HepG2 (cell line): Measurements from ENCODE around the gene LCE1A. TPM values are rescaled to one million over a fixed set of nuclear protein-coding genes. Genes with fewer than 3 reads are reported as not detected.

Source experiments
- ATAC-seq: fragments of 200-7000 bp; cut with Tn5 transposase; 3 replicates; pipeline ENCODE4 v1.9.1; 2020; ENCODE audit warnings: mild to moderate bottlenecking, moderate library complexity
- BruUV-seq: library from RNA; stranded (reverse); fragments of 400-500 nt; replicated peaks from 2 replicates; lab custom pipeline; 2021; lab: Mats Ljungman, UMichigan
- CTCF ChIA-PET: fragments of 300-600 bp; formaldehyde crosslinking; extraction: SDS; loops from one replicate; lab custom pipeline; 2021; ENCODE audit warnings: low total read pairs, inconsistent platforms, low intra/inter-chr PET ratio; lab: Yijun Ruan, JAX
- POLR2A ChIA-PET: fragments of 350-600 bp; sonication (Branson Sonifier 250); formaldehyde crosslinking; loops from one replicate; lab custom pipeline; 2020; ENCODE audit warnings: antibody characterized with exemption, inconsistent platforms; lab: Yijun Ruan, JAX
- DNase-seq: peaks from one replicate; pipeline ENCODE4 v3.0.0-alpha.2; 2015; ENCODE audit warnings: low spot score
- FAIRE-seq: peaks from 3 replicates; lab custom pipeline; 2011; peaks lifted over from hg19 to GRCh38; lab: Jason Lieb, UNC
- H2AFZ ChIP-seq: one replicate; pipeline ENCODE4 v1.6.1; 2011; ENCODE audit warnings: low read length, inconsistent platforms
- H3K27ac ChIP-seq: fragments of 300-600 bp; 3 replicates; pipeline ENCODE4 v1.8.0; 2011; ENCODE audit warnings: mixed run types, mild to moderate bottlenecking, mixed read lengths, low read length, inconsistent platforms; ENCODE audit not compliant: insufficient read depth; ENCODE audit errors: extremely low read length
- H3K27me3 ChIP-seq, 2 experiments: fragments of 200-600 bp in 1 of 2; 2 replicates in 1 of 2; 3 replicates in 1 of 2; pipeline versions ENCODE4 v1.6.0 to v1.8.0; 2011; ENCODE audit warnings: low read length in 2 of 2, mild to moderate bottlenecking in 2 of 2, moderate library complexity in 2 of 2, inconsistent platforms in 1 of 2; ENCODE audit not compliant: insufficient read depth in 2 of 2, control insufficient read depth in 1 of 2
- H3K36me3 ChIP-seq, 2 experiments: fragments of 200-600 bp in 1 of 2; replicated peaks in 1 of 2; 2 replicates in 1 of 2; 3 replicates in 1 of 2; pipeline versions ENCODE4 v1.5.1 to v1.8.0; 2011; ENCODE audit warnings: low read length in 2 of 2, inconsistent platforms in 1 of 2; ENCODE audit not compliant: insufficient read depth in 2 of 2, control insufficient read depth in 1 of 2
- H3K4me1 ChIP-seq: 2 replicates; pipeline ENCODE4 v1.5.1; 2012; ENCODE audit warnings: low read length, inconsistent platforms; ENCODE audit not compliant: insufficient read depth
- H3K4me2 ChIP-seq: 2 replicates; pipeline ENCODE4 v1.6.0; 2011; ENCODE audit warnings: low read depth, low read length, inconsistent platforms
- H3K4me3 ChIP-seq, 3 experiments: fragments of 200-600 bp in 1 of 3; sonication (generic), shearing (Covaris generic) in 1 of 3; replicated peaks in 1 of 3; 2 replicates each; pipeline ENCODE4 v1.5.1; 2011 to 2016; ENCODE audit warnings: low read length in 3 of 3, inconsistent platforms in 2 of 3, low read depth in 2 of 3, mild to moderate bottlenecking in 2 of 3, control low read depth in 1 of 3, mixed read lengths in 1 of 3; ENCODE audit not compliant: insufficient read depth in 1 of 3
- H3K79me2 ChIP-seq: one replicate; pipeline ENCODE4 v1.6.1; 2011; ENCODE audit warnings: low read length, inconsistent platforms; ENCODE audit not compliant: insufficient read depth
- H3K9ac ChIP-seq: 2 replicates; pipeline ENCODE4 v1.6.0; 2011; ENCODE audit warnings: mild to moderate bottlenecking, low read depth, low read length, inconsistent platforms; ENCODE audit not compliant: insufficient read depth
- H3K9me3 ChIP-seq: 2 replicates; pipeline ENCODE4 v1.5.1; 2012; ENCODE audit warnings: mild to moderate bottlenecking, low read length
- H4K20me1 ChIP-seq: 2 replicates; pipeline ENCODE4 v1.6.0; 2011; ENCODE audit warnings: inconsistent platforms, mild to moderate bottlenecking, low read length, moderate library complexity; ENCODE audit not compliant: insufficient read depth
- BRD4 ChIP-seq: sonication (generic); formaldehyde crosslinking; IDR thresholded peaks from 2 replicates; pipeline ENCODE4 v1.4.0; 2020; ENCODE audit warnings: missing genetic modification reagents
- CEBPB ChIP-seq: IDR thresholded peaks from 2 replicates; pipeline ENCODE4 v1.6.1; 2011; ENCODE audit warnings: low read depth, low read length, improper control_type of control experiment, borderline replicate concordance
- DBP ChIP-seq: sonication (generic); formaldehyde crosslinking; IDR thresholded peaks from 2 replicates; pipeline ENCODE4 v1.4.0; 2020; ENCODE audit warnings: missing genetic modification reagents; ENCODE audit errors: not compliant biosample characterization
- HDAC2 ChIP-seq: sonication (generic); formaldehyde crosslinking; IDR thresholded peaks from 2 replicates; pipeline ENCODE4 v1.4.0; 2020; ENCODE audit warnings: missing genetic modification reagents
- MEIS2 ChIP-seq: sonication (generic); formaldehyde crosslinking; IDR thresholded peaks from 2 replicates; pipeline ENCODE4 v1.9.0; 2021; ENCODE audit warnings: mild to moderate bottlenecking, missing genetic modification reagents
- NFAT5 ChIP-seq: sonication (generic); formaldehyde crosslinking; IDR thresholded peaks from 2 replicates; pipeline ENCODE4 v1.4.0; 2020; ENCODE audit warnings: missing genetic modification reagents
- NRL ChIP-seq: sonication (generic); formaldehyde crosslinking; IDR thresholded peaks from 2 replicates; pipeline ENCODE4 v1.5.0; 2020; ENCODE audit warnings: missing genetic modification reagents, mild to moderate bottlenecking, moderate library complexity, borderline replicate concordance
- SKI ChIP-seq: fragments of 450-650 bp; IDR thresholded peaks from one replicate; pipeline ENCODE4 v1.6.1; 2018; ENCODE audit warnings: mild to moderate bottlenecking; ENCODE audit not compliant: partially characterized antibody
- SPEN ChIP-seq: sonication (generic); formaldehyde crosslinking; IDR thresholded peaks from 2 replicates; pipeline ENCODE4 v1.5.1; 2020; ENCODE audit warnings: low read depth, mild to moderate bottlenecking, missing genetic modification reagents
- TCF7L2 ChIP-seq: IDR thresholded peaks from 2 replicates; pipeline ENCODE4 v1.6.1; 2011; ENCODE audit warnings: mild to moderate bottlenecking, low read depth, low read length, moderate library complexity
- ZBTB7A ChIP-seq: sonication (generic); formaldehyde crosslinking; IDR thresholded peaks from 2 replicates; pipeline ENCODE4 v1.8.0; 2022; ENCODE audit warnings: mild to moderate bottlenecking, missing genetic modification reagents
- ZNF772 ChIP-seq: sonication (generic); formaldehyde crosslinking; IDR thresholded peaks from 2 replicates; pipeline ENCODE4 v1.5.0; 2020; ENCODE audit warnings: mild to moderate bottlenecking, missing genetic modification reagents
- ZNF879 ChIP-seq: sonication (generic); formaldehyde crosslinking; IDR thresholded peaks from 2 replicates; pipeline ENCODE4 v1.8.1; 2023; ENCODE audit warnings: missing genetic modification reagents
- WGBS: methylation state at CpG from one replicate; pipeline ENCODE4 v1.1.6; 2017; ENCODE audit warnings: low lambda C conversion rate; 5-methylcytosine and 5-hydroxymethylcytosine counted together
- in situ Hi-C: cut with HindIII; loops from 2 replicates; pipeline ENCODE4 v1.10.0; 2017; ENCODE audit warnings: low pct_unique_long_range_greater_than_20kb; ENCODE audit not compliant: extremely low pct_ligation_motif_present
- intact Hi-C: fragments of 100-400 bp; cut with micrococcal nuclease; formaldehyde crosslinking; loops from one replicate; pipeline ENCODE4 v1.10.0; 2022; ENCODE audit not compliant: unreplicated experiment
- polyA plus RNA-seq, 8 experiments: library from polyadenylated mRNA; depleted of rRNA in 3 of 8; stranded (reverse) in 7 of 8; unstranded in 1 of 8; fragments of >200 nt; fragmentation: Illumina TruSeq in 4 of 8; extraction: Trizol in 4 of 8; gene quantifications; 2 replicates each; pipeline versions ENCODE4 v1.2.1 to v1.2.3, GENCODE V29; 2011 to 2016; ENCODE audit warnings: low read depth in 4 of 8, missing spikeins in 1 of 8, mixed read lengths in 1 of 8; ENCODE audit not compliant: insufficient read depth in 1 of 8
- total RNA-seq, 5 experiments: library from RNA; depleted of rRNA; stranded (reverse); fragments of >200 nt; fragmentation: Illumina TruSeq; extraction: Trizol; gene quantifications; 2 replicates each; pipeline ENCODE4 v1.2.3, GENCODE V29; 2016; ENCODE audit warnings: low read depth in 1 of 5
- TF ChIP-seq, protein P1 (sequence below): sonication (generic); formaldehyde crosslinking; IDR thresholded peaks from 2 replicates; pipeline ENCODE4 v1.4.0; 2020; ENCODE audit warnings: mild to moderate bottlenecking, missing genetic modification reagents

LCE1A gene
- total and polyA plus RNA-seq, 2 of the 13 experiments (the other 11 are each of a cell fraction or from before 2014, with no cell fraction given) = not detected

DNA sequence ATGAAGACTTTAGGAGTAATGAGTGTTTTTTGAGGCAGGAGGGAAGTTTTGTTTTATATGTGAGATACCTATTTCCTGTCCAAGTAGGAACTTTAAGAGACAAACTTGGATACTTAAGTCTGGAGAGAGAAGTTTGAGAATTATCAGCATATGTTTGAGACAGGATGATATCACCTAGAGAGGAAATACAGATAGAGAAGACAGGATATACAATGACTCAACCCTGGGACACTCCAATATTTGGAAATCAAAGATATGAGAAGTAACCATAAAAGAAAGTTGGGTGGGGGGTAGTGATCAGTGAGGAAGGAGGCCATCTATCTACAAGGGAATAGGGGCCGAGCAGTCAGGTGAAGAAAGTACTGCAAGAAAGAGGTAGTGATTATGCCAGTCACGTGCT is 39.0 kb downstream of the LCE1A start:
- no TSS peak for BruUV-seq
- intact Hi-C loops (loop anchor here (5.0 kb wide), 1 partner anchor 214 kb away; no protein-coding TSS in a partner anchor), in situ Hi-C loops (no loop called here)
- Histone ChIP-seq H3K79me2 (no peaks in the 10 kb centered on the region), H2AFZ (no peak overlapping the region), H3K4me2 (no peak overlapping the region), H3K4me3 (no peak overlapping the region), H3K4me1 (no peaks in the 10 kb centered on the region), H3K36me3 (no peaks in the 10 kb centered on the region), H3K9ac (no peak overlapping the region), H3K27me3 (no peaks in the 10 kb centered on the region), H3K27ac (no peak overlapping the region), H4K20me1 (no peaks in the 10 kb centered on the region), H3K9me3 (no peaks in the 10 kb centered on the region)
- no peak for ATAC-seq
- no peak for FAIRE-seq
- no peak for TF ChIP-seq TCF7L2
- TF ChIP-seq DBP (CRISPR knock-in tag) = no peak
- TF ChIP-seq HDAC2 (CRISPR knock-in tag) = no peak
- TF ChIP-seq MEIS2 (CRISPR knock-in tag) = no peak
- TF ChIP-seq ZNF879 (CRISPR knock-in tag) = no peak
- TF ChIP-seq SPEN (CRISPR knock-in tag) = no peak
- no peak for TF ChIP-seq NRL (CRISPR knock-in tag)
- TF ChIP-seq NFAT5 = no peak
- TF ChIP-seq ZNF772 = no peak
- no peak for TF ChIP-seq SKI
- TF ChIP-seq, protein P1, sequence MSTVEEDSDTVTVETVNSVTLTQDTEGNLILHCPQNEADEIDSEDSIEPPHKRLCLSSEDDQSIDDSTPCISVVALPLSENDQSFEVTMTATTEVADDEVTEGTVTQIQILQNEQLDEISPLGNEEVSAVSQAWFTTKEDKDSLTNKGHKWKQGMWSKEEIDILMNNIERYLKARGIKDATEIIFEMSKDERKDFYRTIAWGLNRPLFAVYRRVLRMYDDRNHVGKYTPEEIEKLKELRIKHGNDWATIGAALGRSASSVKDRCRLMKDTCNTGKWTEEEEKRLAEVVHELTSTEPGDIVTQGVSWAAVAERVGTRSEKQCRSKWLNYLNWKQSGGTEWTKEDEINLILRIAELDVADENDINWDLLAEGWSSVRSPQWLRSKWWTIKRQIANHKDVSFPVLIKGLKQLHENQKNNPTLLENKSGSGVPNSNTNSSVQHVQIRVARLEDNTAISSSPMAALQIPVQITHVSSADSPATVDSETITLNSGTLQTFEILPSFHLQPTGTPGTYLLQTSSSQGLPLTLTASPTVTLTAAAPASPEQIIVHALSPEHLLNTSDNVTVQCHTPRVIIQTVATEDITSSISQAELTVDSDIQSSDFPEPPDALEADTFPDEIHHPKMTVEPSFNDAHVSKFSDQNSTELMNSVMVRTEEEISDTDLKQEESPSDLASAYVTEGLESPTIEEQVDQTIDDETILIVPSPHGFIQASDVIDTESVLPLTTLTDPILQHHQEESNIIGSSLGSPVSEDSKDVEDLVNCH (CRISPR knock-in tag) = no peak
- no peak for TF ChIP-seq CEBPB
- TF ChIP-seq ZBTB7A (CRISPR knock-in tag) = no peak
- TF ChIP-seq BRD4 (CRISPR knock-in tag) = no peak
- WGBS = 0% methylated on average over 2 of the region's 2 CpGs
- no peak for DNase-seq
- ChIA-PET CTCF (no interaction called here), POLR2A (no interaction called here)
